Activated CD4-positive, CD25-positive, alpha-beta regulatory T cell treated with anti-CD3 and anti-CD28 coated beads, Interleukin-2, amount 50 U/mL, for 72 hours (primary cell): ENCODE measurements around the gene FBXL17.

Experiments used
- DNase-seq: peaks from one replicate; pipeline ENCODE4 v3.0.0; 2021

The FBXL17 gene

GRCh38 chr5:108146222-108146621, 235.7 kb downstream of the FBXL17 start:
- no peak for DNase-seq

GRCh38 chr5:108145351-108145750, 236.5 kb downstream of the FBXL17 start:
- DNase-seq, result no peak

- DNase-seq, result no peak
Measured at GRCh38 chr5:108144332-108144731, 237.6 kb downstream of the FBXL17 start.

- DNase-seq, result no peak
Measured at GRCh38 chr5:108143581-108143980, 238.3 kb downstream of the FBXL17 start.

GRCh38 chr5:108141676-108142075, 240.2 kb downstream of the FBXL17 start:
- DNase-seq, result no peak

- DNase-seq, result no peak
Measured at GRCh38 chr5:108136493-108136892, 245.4 kb downstream of the FBXL17 start.

- no peak for DNase-seq
Measured at GRCh38 chr5:108129129-108129528, 252.8 kb downstream of the FBXL17 start.

- no peak for DNase-seq
Measured at GRCh38 chr5:108125771-108126511, 256.0 kb downstream of the FBXL17 start.

GRCh38 chr5:108124596-108124995, 257.3 kb downstream of the FBXL17 start:
- no peak for DNase-seq

- no peak for DNase-seq
Measured at GRCh38 chr5:108122702-108123101, 259.2 kb downstream of the FBXL17 start.

GRCh38 chr5:108118813-108119514, 262.9 kb downstream of the FBXL17 start:
- DNase-seq, result no peak

- no peak for DNase-seq
Measured at GRCh38 chr5:108115673-108116072, 266.2 kb downstream of the FBXL17 start.

- DNase-seq, result no peak
Measured at GRCh38 chr5:108113950-108114349, 267.9 kb downstream of the FBXL17 start.

GRCh38 chr5:108111736-108112135, 270.2 kb downstream of the FBXL17 start:
- no peak for DNase-seq

- DNase-seq, result no peak
Measured at GRCh38 chr5:108109059-108109458, 272.8 kb downstream of the FBXL17 start.

GRCh38 chr5:108104448-108104847, 277.4 kb downstream of the FBXL17 start:
- DNase-seq, result no peak

- no peak for DNase-seq
Measured at GRCh38 chr5:108102463-108102862, 279.4 kb downstream of the FBXL17 start.

- no peak for DNase-seq
Measured at GRCh38 chr5:108101821-108102220, 280.1 kb downstream of the FBXL17 start.

GRCh38 chr5:108101130-108101529, 280.8 kb downstream of the FBXL17 start:
- DNase-seq, result no peak

GRCh38 chr5:108094800-108095199, 287.1 kb downstream of the FBXL17 start:
- DNase-seq, result no peak

- no peak for DNase-seq
Measured at GRCh38 chr5:108093186-108093585, 288.7 kb downstream of the FBXL17 start.

GRCh38 chr5:108090946-108091345, 291.0 kb downstream of the FBXL17 start:
- DNase-seq, result no peak

GRCh38 chr5:108084105-108084504, 297.8 kb downstream of the FBXL17 start:
- DNase-seq, result no peak

- no peak for DNase-seq
Measured at GRCh38 chr5:108083232-108083631, 298.7 kb downstream of the FBXL17 start.

GRCh38 chr5:108081707-108082106, 300.2 kb downstream of the FBXL17 start:
- no peak for DNase-seq
